ENCODE data around the gene PITHD1. TPM values are rescaled to one million over a fixed set of nuclear protein-coding genes. Genes with fewer than 3 reads are reported as not detected.

Gene PITHD1
- total RNA-seq, 4 donors from 2014 or later = 77.0 to 115 (median 85.7) TPM

DNA sequence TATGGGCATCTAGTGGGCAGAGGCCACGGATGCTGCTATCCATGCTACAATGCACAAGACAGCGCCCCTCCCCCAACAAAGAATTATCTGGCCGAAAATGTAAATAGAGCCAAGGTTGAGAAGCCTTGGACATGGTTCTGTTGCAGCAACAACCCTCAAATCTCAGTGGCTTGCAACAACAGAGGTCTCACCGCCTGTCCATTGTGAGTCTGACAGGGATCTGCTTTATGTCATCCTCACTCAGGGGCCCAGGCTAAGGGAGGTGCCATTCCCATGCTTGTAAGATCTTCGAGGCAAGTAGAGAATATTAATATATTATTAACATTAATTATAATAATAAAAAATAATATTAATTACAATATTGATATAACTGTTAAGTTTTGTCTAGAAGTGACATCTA lies 9.5 kb upstream of the PITHD1 start:
- intact Hi-C loops (cut with DNase I; ENCODE audit: low total_unique reads) = no loop called here
- TF ChIP-seq, protein P1, sequence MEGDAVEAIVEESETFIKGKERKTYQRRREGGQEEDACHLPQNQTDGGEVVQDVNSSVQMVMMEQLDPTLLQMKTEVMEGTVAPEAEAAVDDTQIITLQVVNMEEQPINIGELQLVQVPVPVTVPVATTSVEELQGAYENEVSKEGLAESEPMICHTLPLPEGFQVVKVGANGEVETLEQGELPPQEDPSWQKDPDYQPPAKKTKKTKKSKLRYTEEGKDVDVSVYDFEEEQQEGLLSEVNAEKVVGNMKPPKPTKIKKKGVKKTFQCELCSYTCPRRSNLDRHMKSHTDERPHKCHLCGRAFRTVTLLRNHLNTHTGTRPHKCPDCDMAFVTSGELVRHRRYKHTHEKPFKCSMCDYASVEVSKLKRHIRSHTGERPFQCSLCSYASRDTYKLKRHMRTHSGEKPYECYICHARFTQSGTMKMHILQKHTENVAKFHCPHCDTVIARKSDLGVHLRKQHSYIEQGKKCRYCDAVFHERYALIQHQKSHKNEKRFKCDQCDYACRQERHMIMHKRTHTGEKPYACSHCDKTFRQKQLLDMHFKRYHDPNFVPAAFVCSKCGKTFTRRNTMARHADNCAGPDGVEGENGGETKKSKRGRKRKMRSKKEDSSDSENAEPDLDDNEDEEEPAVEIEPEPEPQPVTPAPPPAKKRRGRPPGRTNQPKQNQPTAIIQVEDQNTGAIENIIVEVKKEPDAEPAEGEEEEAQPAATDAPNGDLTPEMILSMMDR (IDR thresholded peaks at IDR 0.05) = no peak
- no peak for TF ChIP-seq POLR2A (IDR thresholded peaks at IDR 0.05)

DNA sequence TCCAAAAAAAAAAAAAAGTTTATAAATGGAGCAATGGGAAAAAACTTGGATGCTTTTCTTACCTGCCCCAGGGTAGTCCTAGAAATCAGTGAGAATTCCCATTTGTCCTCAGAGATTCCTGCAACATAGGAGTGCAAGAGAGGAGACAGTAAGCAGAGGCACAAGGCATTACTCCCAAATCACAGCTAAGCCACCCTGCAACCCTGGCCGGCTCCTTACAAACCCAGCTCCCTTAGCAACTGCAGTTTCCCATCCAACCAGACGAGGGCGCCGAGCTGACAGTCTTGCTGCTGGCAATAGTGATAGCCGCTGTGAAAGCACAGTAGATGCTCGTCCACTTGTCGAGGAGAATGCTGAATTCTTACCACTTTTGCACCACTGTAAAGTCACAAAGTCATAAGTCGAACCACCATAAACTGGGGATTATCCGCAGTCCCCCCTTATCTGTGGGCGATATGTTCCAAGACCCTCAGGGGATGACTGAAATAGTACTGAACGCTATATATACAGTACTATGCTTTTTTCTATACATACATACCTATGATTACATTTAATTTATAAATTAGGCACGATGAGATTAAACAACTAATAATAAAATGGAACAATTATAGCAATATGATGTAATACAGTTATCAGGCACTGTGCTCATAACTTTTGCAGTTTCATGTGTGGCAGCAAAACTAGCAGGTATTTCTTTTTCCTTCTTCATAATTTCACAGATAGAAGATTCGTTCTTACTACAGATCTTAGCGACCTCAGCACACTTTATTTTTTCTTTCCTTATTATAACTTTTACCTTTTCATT lies 6.0 kb upstream of the PITHD1 start:
- 13 to 16% methylated on average over 14 of the region's 14 CpGs for WGBS, 2 donors
- DNase-seq (ENCODE audit: low spot score in 2 of 2) = peak; percentile 84 to 97
- intact Hi-C loops (cut with DNase I; ENCODE audit: low total_unique reads) = no loop called here
- TF ChIP-seq, protein P1 (IDR thresholded peaks at IDR 0.05) = peak in 1 of 3 donors; percentile 49
- no peak for TF ChIP-seq POLR2A (IDR thresholded peaks at IDR 0.05)
- no peak overlapping the region for H3K4me3 ChIP-seq (ENCODE audit: low read depth, poor library complexity, severe bottlenecking)

More for the DNA sequence above, 9.5 kb upstream of the PITHD1 start:
- H3K4me3 ChIP-seq (ENCODE audit: low read depth, poor library complexity, severe bottlenecking) = no peak overlapping the region
- DNase-seq (ENCODE audit: low spot score in 2 of 2) = no peak
- 90 to 95% methylated on average over 5 of the region's 5 CpGs for WGBS, 2 donors

- intact Hi-C loops (cut with DNase I; ENCODE audit: low total_unique reads) = no loop called here
- peak in 1 of 2 donors; percentile 68 for DNase-seq (ENCODE audit: low spot score in 2 of 2)
- H3K4me3 ChIP-seq (ENCODE audit: low read depth, poor library complexity, severe bottlenecking) = no peak overlapping the region
- TF ChIP-seq, protein P1 (IDR thresholded peaks at IDR 0.05) = no peak
- no peak for TF ChIP-seq POLR2A (IDR thresholded peaks at IDR 0.05)
- 87 to 91% methylated on average over 10 of the region's 10 CpGs for WGBS, 2 donors
Observed at GRCh38 chr1:23772854-23773242, 5.4 kb upstream of the PITHD1 start.

- no peak for TF ChIP-seq POLR2A (IDR thresholded peaks at IDR 0.05)
- TF ChIP-seq, protein P1 (IDR thresholded peaks at IDR 0.05) = no peak
- WGBS, 2 donors = 82% methylated on average over 6 of the region's 6 CpGs
- no peak overlapping the region for H3K4me3 ChIP-seq (ENCODE audit: low read depth, poor library complexity, severe bottlenecking)
- DNase-seq (ENCODE audit: low spot score in 2 of 2) = peak in 1 of 2 donors; percentile 53
- intact Hi-C loops (cut with DNase I; ENCODE audit: low total_unique reads) = no loop called here
Observed at GRCh38 chr1:23774174-23774880, 3.9 kb upstream of the PITHD1 start.

GRCh38 chr1:23776217-23776616 lies 2.0 kb upstream of the PITHD1 start:
- 83 to 96% methylated on average over 2 of the region's 2 CpGs for WGBS, 2 donors
- TF ChIP-seq POLR2A (IDR thresholded peaks at IDR 0.05) = no peak
- TF ChIP-seq, protein P1 (IDR thresholded peaks at IDR 0.05) = no peak
- no peak for DNase-seq (ENCODE audit: low spot score in 2 of 2)
- no peak overlapping the region for H3K4me3 ChIP-seq (ENCODE audit: low read depth, poor library complexity, severe bottlenecking)
- intact Hi-C loops (cut with DNase I; ENCODE audit: low total_unique reads) = no loop called here

All from lower leg skin (tissue), 4 donors.